ENCODE measurements around the gene KIF5B. TPM values are rescaled to one million over a fixed set of nuclear protein-coding genes. Genes with fewer than 3 reads are reported as not detected.

KIF5B gene
- 76.2 and 99.4 TPM in 2 replicates for total RNA-seq

DNA sequence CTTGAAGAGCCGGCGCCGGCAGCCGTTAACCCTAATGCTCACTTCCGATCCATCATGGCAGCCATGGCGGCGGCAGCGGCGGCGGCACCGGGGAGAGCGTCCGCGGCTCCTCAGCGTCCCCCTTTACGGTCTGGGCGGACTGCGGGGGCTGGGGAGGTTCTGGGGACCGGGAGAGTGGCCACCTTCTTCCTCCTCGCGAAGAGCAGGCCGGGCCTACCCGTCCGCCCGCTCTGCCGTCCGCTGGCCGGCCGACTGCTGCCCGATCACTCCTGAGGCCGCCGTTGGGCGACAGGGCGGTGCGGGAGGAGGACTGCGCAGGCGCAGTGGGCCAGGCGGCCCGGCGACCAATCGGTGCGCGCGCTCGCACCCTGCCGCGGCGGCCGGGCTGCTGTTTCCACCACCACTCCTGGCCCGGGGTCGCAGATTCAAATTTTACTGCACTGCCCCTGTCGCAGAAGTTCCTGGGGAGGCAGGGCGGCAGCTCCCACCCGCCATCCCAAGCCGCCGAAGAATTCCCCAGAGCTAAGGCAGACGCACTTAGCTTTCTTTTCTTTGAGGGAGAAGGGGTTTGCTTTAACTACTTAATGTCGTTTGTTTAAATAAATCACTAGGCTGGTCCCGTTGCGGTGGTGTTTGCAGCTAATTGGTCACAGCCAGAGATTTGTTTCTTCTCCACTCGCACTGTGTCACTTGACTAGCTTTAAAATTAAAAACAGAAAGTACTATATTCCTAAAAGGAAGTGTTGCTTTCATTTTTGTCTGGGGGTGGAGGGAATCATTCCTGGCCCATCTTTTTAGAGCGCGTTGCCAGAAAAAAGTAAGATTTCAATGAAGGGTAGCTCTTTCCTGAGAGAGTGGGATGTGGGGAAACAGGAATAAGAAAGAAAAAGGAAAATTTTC, at the start of gene KIF5B:
KIF5B (minus strand) TSS at position 290 of the 900 bp plus-strand sequence. CDS start 452 bp downstream, outside the sequence.

Other genes with a start within 250 kb of the KIF5B start
- gene ARHGAP12, start 127.6 kb downstream of the KIF5B start, total RNA-seq = 16.8 and 28.2 TPM in 2 replicates